Erythroblast (primary cell): ENCODE data around the gene OPA1.

ENCODE experiments used
- GATA1 ChIP-seq: IDR thresholded peaks from 2 replicates; pipeline ENCODE4 v1.6.1; 2011; ENCODE audit warnings: low read depth, mild to moderate bottlenecking, control low read depth, low read length, moderate library complexity
- POLR2A ChIP-seq: IDR thresholded peaks from 2 replicates; pipeline ENCODE4 v1.6.1; 2011; ENCODE audit warnings: mild to moderate bottlenecking, low read length

- TF ChIP-seq POLR2A (no peak), GATA1 (no peak)
Observed at GRCh38 chr3:193732827-193733226, 139.8 kb downstream of the OPA1 start.
